Fibroblast of villous mesenchyme (primary cell): Measurements from ENCODE around the gene LTBP4. TPM values are rescaled to one million over a fixed set of nuclear protein-coding genes. Genes with fewer than 3 reads are reported as not detected.

ENCODE experiments used
- DNase-seq: peaks from one replicate; pipeline ENCODE4 v3.0.0-alpha.2; 2010; ENCODE audit warnings: low read depth
- H3K4me3 ChIP-seq: 2 replicates; pipeline ENCODE4 v1.5.1; 2011; ENCODE audit warnings: low read depth, mild to moderate bottlenecking, low read length
- CTCF ChIP-seq: IDR thresholded peaks from 2 replicates; pipeline ENCODE4 v1.5.1; 2012; ENCODE audit warnings: low read depth, mild to moderate bottlenecking, low read length; ENCODE audit not compliant: insufficient read depth
- total RNA-seq: library from RNA; depleted of rRNA; stranded (reverse); fragments of >200 nt; gene quantifications from 2 replicates; pipeline ENCODE4 v1.2.3, GENCODE V29; 2012

Gene LTBP4
- total RNA-seq, 1 donor = 21.2 TPM

DNA sequence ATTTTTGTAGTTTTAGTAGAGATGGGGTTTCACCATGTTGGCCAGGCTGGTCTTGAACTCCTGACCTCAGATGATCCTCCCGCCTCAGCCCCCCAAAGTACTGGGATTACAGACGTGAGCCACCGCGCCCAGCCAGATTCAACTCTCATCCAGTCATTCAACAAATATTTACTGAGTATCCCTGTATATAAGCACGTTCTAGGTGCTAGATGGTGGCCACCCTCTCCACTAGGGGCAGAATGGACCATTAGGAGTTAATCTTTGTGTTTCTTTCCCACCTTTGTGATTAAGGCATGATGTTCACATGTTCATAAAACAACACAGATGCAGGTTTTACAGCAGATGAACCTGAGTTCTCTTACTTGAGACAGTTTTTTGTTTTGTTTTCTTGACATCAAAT, 17.2 kb upstream of the LTBP4 start:
- no peak for DNase-seq
- TF ChIP-seq CTCF = peak; percentile 26

GRCh38 chr19:40585241-40585981, 15.8 kb upstream of the LTBP4 start:
- DNase-seq = peak; percentile 48
- H3K4me3 ChIP-seq = no peak overlapping the region
- no peak for TF ChIP-seq CTCF

More for the DNA sequence above, 17.2 kb upstream of the LTBP4 start:
- H3K4me3 ChIP-seq = no peak overlapping the region

GRCh38 chr19:40585982-40586422, 15.2 kb upstream of the LTBP4 start:
- DNase-seq = no peak
- no peak for TF ChIP-seq CTCF
- no peak overlapping the region for H3K4me3 ChIP-seq

GRCh38 chr19:40586611-40587010, 14.6 kb upstream of the LTBP4 start:
- no peak for TF ChIP-seq CTCF
- DNase-seq = no peak
- H3K4me3 ChIP-seq = no peak overlapping the region

DNA sequence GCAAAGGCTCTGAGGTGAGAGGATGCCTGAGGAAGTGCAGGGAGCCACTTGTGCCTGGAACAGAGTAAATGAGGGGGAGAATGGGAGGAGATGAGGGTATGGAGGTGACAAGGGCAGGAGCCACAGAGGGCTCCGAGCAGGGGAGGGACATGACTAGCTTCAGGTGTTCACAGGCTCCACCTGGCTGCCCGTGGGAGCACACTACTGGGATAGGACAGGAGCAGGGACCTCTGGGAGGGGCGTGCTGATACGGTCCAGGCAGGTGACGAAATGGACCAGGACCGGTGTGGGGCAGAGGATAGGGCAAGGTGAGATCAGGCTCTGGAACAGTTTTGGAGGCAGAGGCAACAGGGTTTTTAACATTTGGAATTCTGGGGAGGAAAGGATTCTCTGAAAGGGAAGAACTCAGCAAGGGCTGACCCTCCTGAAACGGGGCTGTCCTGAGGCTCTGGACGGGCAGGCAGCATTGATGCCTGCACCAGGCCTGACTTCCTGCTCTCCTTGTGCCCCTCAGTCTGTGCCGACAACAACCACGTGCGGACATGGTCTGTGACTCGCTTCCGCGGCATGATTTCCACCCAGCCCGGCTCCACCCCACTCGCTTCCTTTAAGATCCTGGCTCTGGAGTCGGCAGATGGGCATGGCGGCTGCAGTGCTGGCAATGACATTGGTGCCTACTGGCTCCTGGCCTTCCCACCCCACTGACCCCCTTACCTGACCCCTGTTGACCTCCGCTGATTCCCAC, 12.9 kb upstream of the LTBP4 start:
- DNase-seq = no peak
- H3K4me3 ChIP-seq = no peak overlapping the region
- TF ChIP-seq CTCF = no peak

DNA sequence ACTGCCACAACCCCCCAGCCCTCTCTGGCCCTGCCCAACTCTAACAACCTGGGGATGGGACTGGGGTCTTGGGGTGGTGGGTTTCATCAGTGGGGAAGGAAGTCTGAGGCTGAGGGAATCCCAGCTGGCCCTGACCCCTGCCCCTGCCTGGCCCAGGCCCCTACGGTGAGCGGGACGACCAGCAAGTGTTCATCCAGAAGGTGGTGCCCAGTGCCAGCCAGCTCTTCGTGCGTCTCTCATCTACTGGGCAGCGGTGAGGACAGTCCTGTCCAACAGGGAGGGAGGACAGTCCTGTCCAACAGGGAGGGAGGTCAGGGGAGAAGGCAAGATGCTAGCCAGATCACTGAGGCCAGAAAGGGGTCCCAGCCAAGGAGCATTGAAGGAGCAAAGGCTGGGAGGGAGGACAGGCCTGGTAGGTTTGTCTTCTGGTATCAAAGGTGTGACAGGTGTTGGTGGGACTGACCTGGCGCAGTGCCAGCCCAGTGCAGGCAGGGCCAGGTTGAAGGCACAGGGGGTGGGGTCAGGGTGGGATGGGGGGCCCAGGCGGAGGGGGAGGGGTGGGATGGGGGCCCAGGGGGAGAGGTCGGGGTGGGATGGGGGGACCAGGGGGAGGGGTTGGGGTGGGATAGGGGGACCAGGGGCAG, 12.1 kb upstream of the LTBP4 start:
- no peak for DNase-seq
- no peak overlapping the region for H3K4me3 ChIP-seq
- TF ChIP-seq CTCF = no peak
